Ascending aorta (tissue), 2 donors: ENCODE data around the gene CHRDL1. TPM values are rescaled to one million over a fixed set of nuclear protein-coding genes. Genes with fewer than 3 reads are reported as not detected.

Source experiments
- DNase-seq, 2 donors: peaks; one replicate each; pipeline ENCODE4 v3.0.0-alpha.2; 2019; ENCODE audit warnings: low spot score in 2 of 2
- H3K27ac ChIP-seq, 2 donors: fragments of 200-600 bp; sonication (generic); one replicate each; pipeline ENCODE4 v1.5.1; 2016 to 2017; ENCODE audit warnings: mild to moderate bottlenecking in 1 of 2
- H3K27me3 ChIP-seq: fragments of 200-600 bp; sonication (generic); one replicate; pipeline ENCODE4 v1.5.1; 2017
- H3K36me3 ChIP-seq, 2 donors: fragments of 200-600 bp; sonication (generic); one replicate each; pipeline ENCODE4 v1.5.1; 2016
- H3K4me1 ChIP-seq, 2 donors: fragments of 200-600 bp; sonication (generic); one replicate each; pipeline ENCODE4 v1.5.1; 2016 to 2017; ENCODE audit warnings: mild to moderate bottlenecking in 1 of 2
- H3K4me3 ChIP-seq, 2 donors: fragments of 200-600 bp; sonication (generic); one replicate each; pipeline ENCODE4 v1.5.1; 2016 to 2017; ENCODE audit warnings: mild to moderate bottlenecking in 1 of 2
- H3K9me3 ChIP-seq, 2 donors: fragments of 200-600 bp; sonication (generic); one replicate each; pipeline ENCODE4 v1.5.1; 2016
- CTCF ChIP-seq, 3 experiments: fragments of 200-600 bp in 2 of 3; fragments of 450-650 bp in 1 of 3; sonication (generic) in 2 of 3; IDR thresholded peaks; one replicate each; pipeline ENCODE4 v1.5.1; 2016 to 2019; ENCODE audit warnings: antibody characterized with exemption in 3 of 3, mild to moderate bottlenecking in 1 of 3, moderate library complexity in 1 of 3
- intact Hi-C: fragments of 100-400 bp; cut with DNase I; formaldehyde crosslinking; loops from one replicate; pipeline ENCODE4 v1.15.1; 2023
- total RNA-seq: library from RNA; depleted of rRNA; stranded (reverse); fragments of >200 nt; gene quantifications from one replicate; pipeline ENCODE4 v1.1.0, GENCODE V29; 2016

The CHRDL1 gene
- total RNA-seq, 1 donor from 2014 or later = 43.5 TPM

DNA sequence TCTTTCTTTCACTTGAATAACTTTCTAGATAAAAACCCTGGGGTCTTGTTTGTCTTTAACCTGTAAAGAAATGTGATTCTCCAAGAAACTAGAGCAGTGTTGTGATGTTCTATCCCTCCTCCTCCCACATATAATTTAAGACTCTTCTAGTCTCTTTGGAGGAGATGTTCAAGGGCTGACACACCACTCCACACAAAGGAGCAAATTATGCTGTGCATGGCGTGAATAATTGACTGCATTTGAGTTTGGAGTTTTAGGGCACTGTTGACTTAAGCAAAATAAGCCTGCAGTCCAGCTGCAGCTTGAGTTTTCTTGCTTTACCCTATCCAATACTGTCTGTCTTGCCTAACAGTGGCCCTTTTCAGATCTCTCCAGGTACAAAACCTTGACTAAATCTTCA, 119.7 kb downstream of the CHRDL1 start:
- Histone ChIP-seq H3K27me3 (no peaks in the 10 kb centered on the region), H3K27ac (no peak overlapping the region), H3K36me3 (no peaks in the 10 kb centered on the region), H3K4me3 (no peak overlapping the region), H3K4me1 (no peaks in the 10 kb centered on the region), H3K9me3 (no peaks in the 10 kb centered on the region)
- no peak for TF ChIP-seq CTCF (IDR thresholded peaks at IDR 0.05)
- intact Hi-C loops = no loop called here
- DNase-seq = no peak

DNA sequence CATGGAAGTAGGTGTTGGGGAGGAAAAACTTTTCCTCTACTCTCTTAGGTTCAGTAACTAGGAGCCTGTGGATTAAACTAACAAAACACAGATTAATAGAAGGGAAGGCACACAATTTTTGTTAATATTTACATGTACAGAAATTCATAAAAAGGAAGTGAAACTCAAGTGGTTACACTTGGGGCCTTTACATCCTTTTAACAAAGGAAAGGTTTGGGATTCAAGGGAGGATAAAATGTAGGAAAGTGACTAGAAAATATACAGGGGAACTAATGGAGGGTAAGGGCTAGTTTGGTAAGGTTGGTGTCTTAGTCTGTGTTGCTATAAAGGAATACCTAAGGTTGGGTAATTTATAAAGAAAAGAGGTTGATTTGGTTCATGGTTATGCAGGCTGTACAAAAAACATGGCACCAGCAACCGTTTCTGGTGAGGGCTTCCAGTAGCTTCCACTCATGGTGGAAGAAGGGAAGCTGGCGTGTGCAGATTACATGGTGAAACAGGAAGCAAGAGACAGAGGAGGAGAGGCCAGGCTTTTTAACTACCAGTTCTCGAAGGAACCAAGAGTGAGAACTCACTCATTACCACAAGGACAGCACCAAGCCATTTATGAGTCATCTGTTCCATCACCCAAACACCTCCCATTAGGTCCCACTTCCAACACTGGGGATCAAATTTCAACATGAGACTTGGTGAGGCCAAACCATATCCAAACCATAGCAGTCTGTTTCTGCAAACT, 124.4 kb downstream of the CHRDL1 start:
- no peak for TF ChIP-seq CTCF (IDR thresholded peaks at IDR 0.05)
- Histone ChIP-seq H3K9me3 (no peaks in the 10 kb centered on the region), H3K4me1 (no peaks in the 10 kb centered on the region), H3K36me3 (no peaks in the 10 kb centered on the region), H3K27me3 (no peaks in the 10 kb centered on the region), H3K4me3 (no peak overlapping the region), H3K27ac (no peak overlapping the region)
- DNase-seq = no peak
- intact Hi-C loops = no loop called here

- Histone ChIP-seq H3K27me3 (no peaks in the 10 kb centered on the region), H3K36me3 (no peaks in the 10 kb centered on the region), H3K9me3 (no peaks in the 10 kb centered on the region), H3K4me3 (no peak overlapping the region), H3K27ac (no peak overlapping the region), H3K4me1 (no peaks in the 10 kb centered on the region)
- intact Hi-C loops = no loop called here
- no peak for DNase-seq
- TF ChIP-seq CTCF (IDR thresholded peaks at IDR 0.05) = no peak
Observed at GRCh38 chrX:110669572-110669971, 126.0 kb downstream of the CHRDL1 start.

DNA sequence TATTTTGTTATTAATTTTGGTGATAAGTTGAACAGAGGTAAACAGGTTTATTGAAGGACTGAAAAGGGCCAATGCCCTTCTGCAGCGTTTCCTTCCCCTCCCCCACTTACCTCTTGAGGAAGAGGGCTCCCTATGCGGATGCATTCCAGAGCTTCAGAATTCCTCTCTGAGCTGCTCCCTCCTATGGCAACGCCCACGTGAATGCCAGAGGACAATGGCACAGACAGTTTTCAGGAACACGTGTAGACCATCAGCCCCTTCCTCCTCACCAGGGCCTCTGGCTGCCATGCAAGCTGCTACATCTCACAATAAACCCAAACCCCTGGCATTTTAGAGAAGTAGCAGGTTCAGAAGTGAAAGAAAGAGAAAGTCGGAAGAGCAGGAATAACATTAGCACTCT, 127.9 kb downstream of the CHRDL1 start:
- Histone ChIP-seq H3K4me1 (no peaks in the 10 kb centered on the region), H3K27me3 (no peaks in the 10 kb centered on the region), H3K36me3 (no peaks in the 10 kb centered on the region), H3K4me3 (no peak overlapping the region), H3K27ac (no peak overlapping the region), H3K9me3 (no peaks in the 10 kb centered on the region)
- TF ChIP-seq CTCF (IDR thresholded peaks at IDR 0.05) = no peak
- intact Hi-C loops = no loop called here
- no peak for DNase-seq

GRCh38 chrX:110665223-110666002, 130.2 kb downstream of the CHRDL1 start:
- Histone ChIP-seq H3K9me3 (no peaks in the 10 kb centered on the region), H3K4me1 (no peaks in the 10 kb centered on the region), H3K4me3 (no peak overlapping the region), H3K36me3 (no peaks in the 10 kb centered on the region), H3K27me3 (no peaks in the 10 kb centered on the region), H3K27ac (no peak overlapping the region)
- DNase-seq = no peak
- peak in 1 of 3 experiments; percentile 4 for TF ChIP-seq CTCF (IDR thresholded peaks at IDR 0.05)
- intact Hi-C loops = no loop called here
